Measurements from ENCODE around the gene IMPG2. TPM values are rescaled to one million over a fixed set of nuclear protein-coding genes. Genes with fewer than 3 reads are reported as not detected.

Gene IMPG2
- total RNA-seq, 2 experiments from 2014 or later, result 0.45 to 0.66 TPM

DNA sequence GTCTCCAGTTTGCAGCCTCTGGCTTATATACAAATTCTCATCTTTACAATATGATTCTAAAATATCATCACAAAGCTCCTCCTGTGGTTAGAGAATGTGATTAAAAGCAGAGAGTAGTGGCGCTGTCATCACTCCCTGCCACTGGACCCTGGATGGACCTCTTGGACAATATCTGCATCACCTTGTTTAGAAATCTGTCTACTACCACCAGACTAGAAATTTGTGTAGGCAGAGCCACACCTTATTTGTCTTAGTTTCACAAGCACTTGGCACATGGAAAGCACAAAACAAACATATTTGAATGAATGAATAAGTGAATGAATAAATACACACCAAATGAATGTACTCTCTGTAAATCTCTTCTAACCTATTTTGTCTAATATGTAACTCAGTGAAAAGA, 68.1 kb downstream of the IMPG2 start:
- DNase-seq (no peak), ATAC-seq (ENCODE audit: poor library complexity) (no peak)
- ChIA-PET CTCF (no interaction called here), POLR2A (no interaction called here)
- H3K4me1 Mint-ChIP-seq (ENCODE audit: low read depth), result no peaks in the 10 kb centered on the region
- Histone ChIP-seq H3K36me3 (ENCODE audit: insufficient read depth, low read length) (no peaks in the 10 kb centered on the region), H3K4me1 (ENCODE audit: insufficient read depth, low read length) (no peaks in the 10 kb centered on the region), H3K4me3 (ENCODE audit: low read length) (no peak overlapping the region), H3K27me3 (ENCODE audit: control insufficient read depth in 1 of 2, insufficient read depth in 2 of 2, low read length in 2 of 2) (no peaks in the 10 kb centered on the region), H3K9me3 (ENCODE audit: control insufficient read depth in 1 of 2, insufficient read depth in 1 of 2, low read length in 2 of 2) (no peaks in the 10 kb centered on the region), H3K27ac (ENCODE audit: low read depth in 1 of 2, low read length in 2 of 2) (no peak overlapping the region)
- no peaks in the 10 kb centered on the region for H3K9me3 Mint-ChIP-seq
- peaks cover 27% of the 10 kb centered on the region for H3K36me3 Mint-ChIP-seq (ENCODE audit: low read depth)
- H3K27ac Mint-ChIP-seq, result no peak overlapping the region
- intact Hi-C loops (cut with DNase I, micrococcal nuclease), result no loop called here
- no peak overlapping the region for H3K4me3 Mint-ChIP-seq
- TF ChIP-seq, protein P1, sequence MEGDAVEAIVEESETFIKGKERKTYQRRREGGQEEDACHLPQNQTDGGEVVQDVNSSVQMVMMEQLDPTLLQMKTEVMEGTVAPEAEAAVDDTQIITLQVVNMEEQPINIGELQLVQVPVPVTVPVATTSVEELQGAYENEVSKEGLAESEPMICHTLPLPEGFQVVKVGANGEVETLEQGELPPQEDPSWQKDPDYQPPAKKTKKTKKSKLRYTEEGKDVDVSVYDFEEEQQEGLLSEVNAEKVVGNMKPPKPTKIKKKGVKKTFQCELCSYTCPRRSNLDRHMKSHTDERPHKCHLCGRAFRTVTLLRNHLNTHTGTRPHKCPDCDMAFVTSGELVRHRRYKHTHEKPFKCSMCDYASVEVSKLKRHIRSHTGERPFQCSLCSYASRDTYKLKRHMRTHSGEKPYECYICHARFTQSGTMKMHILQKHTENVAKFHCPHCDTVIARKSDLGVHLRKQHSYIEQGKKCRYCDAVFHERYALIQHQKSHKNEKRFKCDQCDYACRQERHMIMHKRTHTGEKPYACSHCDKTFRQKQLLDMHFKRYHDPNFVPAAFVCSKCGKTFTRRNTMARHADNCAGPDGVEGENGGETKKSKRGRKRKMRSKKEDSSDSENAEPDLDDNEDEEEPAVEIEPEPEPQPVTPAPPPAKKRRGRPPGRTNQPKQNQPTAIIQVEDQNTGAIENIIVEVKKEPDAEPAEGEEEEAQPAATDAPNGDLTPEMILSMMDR (IDR thresholded peaks at IDR 0.05), result no peak
- no peaks in the 10 kb centered on the region for H3K27me3 Mint-ChIP-seq

DNA sequence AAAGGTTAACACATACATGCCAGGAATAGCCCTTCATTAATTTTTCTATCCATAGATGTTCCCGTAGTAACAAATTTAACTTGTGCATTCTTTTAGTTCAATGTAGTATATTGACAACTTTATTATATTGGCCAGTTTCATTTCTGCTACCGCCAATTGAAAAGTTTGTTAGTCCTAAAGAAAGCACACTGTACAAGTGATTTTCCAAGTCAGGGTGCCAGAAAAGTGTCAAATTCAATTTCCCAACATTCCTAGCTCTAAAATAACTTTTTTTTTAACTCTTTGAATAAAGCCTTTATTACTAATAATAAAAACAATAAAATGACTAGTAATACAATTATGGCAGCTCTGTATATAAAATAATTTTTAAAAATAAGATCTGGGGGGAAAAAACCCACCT, 68.9 kb downstream of the IMPG2 start:
- ATAC-seq (ENCODE audit: poor library complexity) (no peak), DNase-seq (no peak)
- no peak overlapping the region for H3K27ac ChIP-seq (ENCODE audit: low read depth in 1 of 2, low read length in 2 of 2)
- TF ChIP-seq, protein P1 (IDR thresholded peaks at IDR 0.05), result no peak
- Mint-ChIP-seq H3K9me3 (no peaks in the 10 kb centered on the region), H3K27me3 (no peaks in the 10 kb centered on the region), H3K27ac (no peak overlapping the region), H3K4me1 (ENCODE audit: low read depth) (no peaks in the 10 kb centered on the region), H3K4me3 (no peak overlapping the region), H3K36me3 (ENCODE audit: low read depth) (peaks cover 21% of the 10 kb centered on the region)
- H3K27me3 ChIP-seq (ENCODE audit: control insufficient read depth in 1 of 2, insufficient read depth in 2 of 2, low read length in 2 of 2), result no peaks in the 10 kb centered on the region
- H3K9me3 ChIP-seq (ENCODE audit: control insufficient read depth in 1 of 2, insufficient read depth in 1 of 2, low read length in 2 of 2), result no peaks in the 10 kb centered on the region
- ChIA-PET CTCF (no interaction called here), POLR2A (no interaction called here)
- H3K4me3 ChIP-seq (ENCODE audit: low read length), result no peak overlapping the region
- no peaks in the 10 kb centered on the region for H3K36me3 ChIP-seq (ENCODE audit: insufficient read depth, low read length)
- no peaks in the 10 kb centered on the region for H3K4me1 ChIP-seq (ENCODE audit: insufficient read depth, low read length)
- intact Hi-C loops (cut with DNase I, micrococcal nuclease), result no loop called here

DNA sequence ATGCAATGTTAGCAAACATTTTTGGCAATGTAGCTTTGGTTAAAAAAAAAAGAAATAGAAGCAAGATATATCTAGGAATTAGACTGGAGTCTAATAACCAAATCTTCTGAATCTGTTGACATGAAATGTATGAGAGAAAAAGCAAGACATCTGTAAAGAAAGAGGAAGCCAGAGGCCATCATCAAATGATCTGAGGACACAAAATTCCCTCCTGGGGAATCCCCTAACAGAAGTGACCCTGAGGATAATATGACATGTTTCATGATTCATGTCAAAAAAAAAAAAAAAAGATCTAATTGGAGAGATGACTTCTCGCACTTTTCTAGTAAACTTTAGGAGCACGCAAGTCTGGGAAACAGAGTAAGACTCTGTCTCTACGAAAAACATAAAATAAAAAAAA, 70.9 kb downstream of the IMPG2 start:
- DNase-seq, result no peak
- H3K4me3 Mint-ChIP-seq, result no peak overlapping the region

More for the DNA sequence above, 70.9 kb downstream of the IMPG2 start:
- H3K27ac ChIP-seq (ENCODE audit: low read depth in 1 of 2, low read length in 2 of 2), result no peak overlapping the region
- H3K4me3 ChIP-seq (ENCODE audit: low read length), result no peak overlapping the region
- intact Hi-C loops (cut with DNase I, micrococcal nuclease), result no loop called here
- TF ChIP-seq, protein P1 (IDR thresholded peaks at IDR 0.05), result no peak
- H3K4me1 Mint-ChIP-seq (ENCODE audit: low read depth), result no peaks in the 10 kb centered on the region
- no peak for ATAC-seq (ENCODE audit: poor library complexity)
- H3K36me3 Mint-ChIP-seq (ENCODE audit: low read depth), result peaks cover 31% of the 10 kb centered on the region
- H3K9me3 Mint-ChIP-seq, result no peaks in the 10 kb centered on the region
- H3K27me3 Mint-ChIP-seq, result no peaks in the 10 kb centered on the region
- H3K9me3 ChIP-seq (ENCODE audit: control insufficient read depth in 1 of 2, insufficient read depth in 1 of 2, low read length in 2 of 2), result no peaks in the 10 kb centered on the region
- POLR2A ChIA-PET, result no interaction called here
- H3K36me3 ChIP-seq (ENCODE audit: insufficient read depth, low read length), result peaks cover 2% of the 10 kb centered on the region
- H3K27me3 ChIP-seq (ENCODE audit: control insufficient read depth in 1 of 2, insufficient read depth in 2 of 2, low read length in 2 of 2), result no peaks in the 10 kb centered on the region
- H3K27ac Mint-ChIP-seq, result no peak overlapping the region
- H3K4me1 ChIP-seq (ENCODE audit: insufficient read depth, low read length), result no peaks in the 10 kb centered on the region
- CTCF ChIA-PET, result no interaction called here
